Neural cell (in vitro differentiated cells): Measurements from ENCODE around the gene LRMDA.

Experiments used
- EP300 ChIP-seq: fragments of 450-650 bp; conservative IDR thresholded peaks from 2 replicates; pipeline ENCODE4 v1.6.1; 2014; ENCODE audit warnings: antibody characterized with exemption, mild to moderate bottlenecking, moderate library complexity; ENCODE audit not compliant: poor library complexity, severe bottlenecking
- POLR2AphosphoS5 ChIP-seq: IDR thresholded peaks from 2 replicates; pipeline ENCODE4 v1.6.1; 2012
- TAF1 ChIP-seq: IDR thresholded peaks from 2 replicates; pipeline ENCODE4 v1.6.1; 2012; ENCODE audit warnings: low read depth
- TF ChIP-seq, protein P1 (sequence below): fragments of 450-650 bp; IDR thresholded peaks from 2 replicates; pipeline ENCODE4 v1.5.1; 2014; ENCODE audit warnings: antibody characterized with exemption, mild to moderate bottlenecking, moderate library complexity; ENCODE audit not compliant: poor library complexity, severe bottlenecking
- TF ChIP-seq, protein P2 (sequence below): IDR thresholded peaks from 2 replicates; pipeline ENCODE4 v1.6.1; 2012; ENCODE audit warnings: borderline replicate concordance

DNA sequence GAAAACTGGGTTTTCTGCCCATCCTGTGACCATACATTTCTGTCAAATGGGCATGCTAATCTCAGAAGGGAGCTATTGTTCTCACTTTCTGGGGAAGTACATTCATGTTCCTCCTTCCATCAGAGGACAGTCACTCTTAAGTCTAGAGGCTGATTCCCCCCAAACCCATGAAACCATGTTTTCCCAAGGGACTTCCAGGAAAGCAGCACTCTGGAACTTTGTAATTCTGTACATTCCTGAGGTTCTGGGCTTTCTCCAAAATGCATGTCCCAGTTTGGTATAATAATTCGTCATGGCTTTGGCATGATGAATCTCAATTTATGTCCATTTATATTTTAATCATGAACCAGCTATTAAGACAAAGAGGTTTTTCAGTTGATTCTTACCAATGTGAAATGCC lies 688.1 kb downstream of the LRMDA start:
- TF ChIP-seq, protein P1, sequence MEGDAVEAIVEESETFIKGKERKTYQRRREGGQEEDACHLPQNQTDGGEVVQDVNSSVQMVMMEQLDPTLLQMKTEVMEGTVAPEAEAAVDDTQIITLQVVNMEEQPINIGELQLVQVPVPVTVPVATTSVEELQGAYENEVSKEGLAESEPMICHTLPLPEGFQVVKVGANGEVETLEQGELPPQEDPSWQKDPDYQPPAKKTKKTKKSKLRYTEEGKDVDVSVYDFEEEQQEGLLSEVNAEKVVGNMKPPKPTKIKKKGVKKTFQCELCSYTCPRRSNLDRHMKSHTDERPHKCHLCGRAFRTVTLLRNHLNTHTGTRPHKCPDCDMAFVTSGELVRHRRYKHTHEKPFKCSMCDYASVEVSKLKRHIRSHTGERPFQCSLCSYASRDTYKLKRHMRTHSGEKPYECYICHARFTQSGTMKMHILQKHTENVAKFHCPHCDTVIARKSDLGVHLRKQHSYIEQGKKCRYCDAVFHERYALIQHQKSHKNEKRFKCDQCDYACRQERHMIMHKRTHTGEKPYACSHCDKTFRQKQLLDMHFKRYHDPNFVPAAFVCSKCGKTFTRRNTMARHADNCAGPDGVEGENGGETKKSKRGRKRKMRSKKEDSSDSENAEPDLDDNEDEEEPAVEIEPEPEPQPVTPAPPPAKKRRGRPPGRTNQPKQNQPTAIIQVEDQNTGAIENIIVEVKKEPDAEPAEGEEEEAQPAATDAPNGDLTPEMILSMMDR, result no peak
- TF ChIP-seq POLR2AphosphoS5, result no peak
- TF ChIP-seq, protein P2, sequence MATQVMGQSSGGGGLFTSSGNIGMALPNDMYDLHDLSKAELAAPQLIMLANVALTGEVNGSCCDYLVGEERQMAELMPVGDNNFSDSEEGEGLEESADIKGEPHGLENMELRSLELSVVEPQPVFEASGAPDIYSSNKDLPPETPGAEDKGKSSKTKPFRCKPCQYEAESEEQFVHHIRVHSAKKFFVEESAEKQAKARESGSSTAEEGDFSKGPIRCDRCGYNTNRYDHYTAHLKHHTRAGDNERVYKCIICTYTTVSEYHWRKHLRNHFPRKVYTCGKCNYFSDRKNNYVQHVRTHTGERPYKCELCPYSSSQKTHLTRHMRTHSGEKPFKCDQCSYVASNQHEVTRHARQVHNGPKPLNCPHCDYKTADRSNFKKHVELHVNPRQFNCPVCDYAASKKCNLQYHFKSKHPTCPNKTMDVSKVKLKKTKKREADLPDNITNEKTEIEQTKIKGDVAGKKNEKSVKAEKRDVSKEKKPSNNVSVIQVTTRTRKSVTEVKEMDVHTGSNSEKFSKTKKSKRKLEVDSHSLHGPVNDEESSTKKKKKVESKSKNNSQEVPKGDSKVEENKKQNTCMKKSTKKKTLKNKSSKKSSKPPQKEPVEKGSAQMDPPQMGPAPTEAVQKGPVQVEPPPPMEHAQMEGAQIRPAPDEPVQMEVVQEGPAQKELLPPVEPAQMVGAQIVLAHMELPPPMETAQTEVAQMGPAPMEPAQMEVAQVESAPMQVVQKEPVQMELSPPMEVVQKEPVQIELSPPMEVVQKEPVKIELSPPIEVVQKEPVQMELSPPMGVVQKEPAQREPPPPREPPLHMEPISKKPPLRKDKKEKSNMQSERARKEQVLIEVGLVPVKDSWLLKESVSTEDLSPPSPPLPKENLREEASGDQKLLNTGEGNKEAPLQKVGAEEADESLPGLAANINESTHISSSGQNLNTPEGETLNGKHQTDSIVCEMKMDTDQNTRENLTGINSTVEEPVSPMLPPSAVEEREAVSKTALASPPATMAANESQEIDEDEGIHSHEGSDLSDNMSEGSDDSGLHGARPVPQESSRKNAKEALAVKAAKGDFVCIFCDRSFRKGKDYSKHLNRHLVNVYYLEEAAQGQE, result no peak
- TF ChIP-seq EP300, result no peak
- no peak for TF ChIP-seq TAF1
